ENCODE data around the gene RASGEF1C.

DNA sequence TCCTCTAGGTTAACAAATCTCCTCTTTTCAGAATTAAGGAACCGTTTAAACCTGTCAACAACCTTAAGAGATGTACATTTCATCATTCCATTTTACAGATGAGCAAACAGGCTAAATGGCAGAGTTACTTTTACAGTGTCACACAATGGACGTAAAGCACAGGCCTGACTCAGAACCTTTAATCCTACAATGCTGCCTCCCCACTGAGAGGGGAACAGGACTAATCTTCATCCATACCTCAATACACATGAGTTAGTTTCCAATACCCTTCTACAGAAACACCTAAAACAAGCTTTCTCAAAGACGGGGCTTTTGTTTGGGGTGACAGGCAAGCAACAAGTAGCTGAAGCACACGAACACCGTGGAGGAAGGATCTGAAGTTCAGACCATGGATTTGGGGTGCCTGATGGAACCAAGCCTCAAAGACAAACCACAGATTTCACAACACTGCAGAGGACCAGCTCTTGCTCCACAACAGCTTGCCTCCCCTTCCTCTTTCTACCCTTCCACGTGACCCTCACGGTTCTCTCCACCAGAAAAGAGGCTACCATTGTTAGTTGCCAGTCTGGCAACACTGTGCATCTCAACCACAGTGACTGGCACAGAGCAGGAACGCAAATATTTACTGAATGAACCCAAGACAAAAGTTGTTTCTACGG is 139.3 kb downstream of the RASGEF1C start:
- TF ChIP-seq, protein P1, sequence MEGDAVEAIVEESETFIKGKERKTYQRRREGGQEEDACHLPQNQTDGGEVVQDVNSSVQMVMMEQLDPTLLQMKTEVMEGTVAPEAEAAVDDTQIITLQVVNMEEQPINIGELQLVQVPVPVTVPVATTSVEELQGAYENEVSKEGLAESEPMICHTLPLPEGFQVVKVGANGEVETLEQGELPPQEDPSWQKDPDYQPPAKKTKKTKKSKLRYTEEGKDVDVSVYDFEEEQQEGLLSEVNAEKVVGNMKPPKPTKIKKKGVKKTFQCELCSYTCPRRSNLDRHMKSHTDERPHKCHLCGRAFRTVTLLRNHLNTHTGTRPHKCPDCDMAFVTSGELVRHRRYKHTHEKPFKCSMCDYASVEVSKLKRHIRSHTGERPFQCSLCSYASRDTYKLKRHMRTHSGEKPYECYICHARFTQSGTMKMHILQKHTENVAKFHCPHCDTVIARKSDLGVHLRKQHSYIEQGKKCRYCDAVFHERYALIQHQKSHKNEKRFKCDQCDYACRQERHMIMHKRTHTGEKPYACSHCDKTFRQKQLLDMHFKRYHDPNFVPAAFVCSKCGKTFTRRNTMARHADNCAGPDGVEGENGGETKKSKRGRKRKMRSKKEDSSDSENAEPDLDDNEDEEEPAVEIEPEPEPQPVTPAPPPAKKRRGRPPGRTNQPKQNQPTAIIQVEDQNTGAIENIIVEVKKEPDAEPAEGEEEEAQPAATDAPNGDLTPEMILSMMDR (IDR thresholded peaks at IDR 0.05), result no peak
- peak; percentile 45 for TF ChIP-seq POLR2A (IDR thresholded peaks at IDR 0.05)
